Inferior parietal cortex (tissue), 1 donor: ENCODE measurements around the gene METTL3.

Experiments
- DNase-seq: peaks from one replicate; pipeline ENCODE4 v3.0.0-alpha.2; 2016; ENCODE audit errors: extremely low spot score

METTL3 gene

DNA sequence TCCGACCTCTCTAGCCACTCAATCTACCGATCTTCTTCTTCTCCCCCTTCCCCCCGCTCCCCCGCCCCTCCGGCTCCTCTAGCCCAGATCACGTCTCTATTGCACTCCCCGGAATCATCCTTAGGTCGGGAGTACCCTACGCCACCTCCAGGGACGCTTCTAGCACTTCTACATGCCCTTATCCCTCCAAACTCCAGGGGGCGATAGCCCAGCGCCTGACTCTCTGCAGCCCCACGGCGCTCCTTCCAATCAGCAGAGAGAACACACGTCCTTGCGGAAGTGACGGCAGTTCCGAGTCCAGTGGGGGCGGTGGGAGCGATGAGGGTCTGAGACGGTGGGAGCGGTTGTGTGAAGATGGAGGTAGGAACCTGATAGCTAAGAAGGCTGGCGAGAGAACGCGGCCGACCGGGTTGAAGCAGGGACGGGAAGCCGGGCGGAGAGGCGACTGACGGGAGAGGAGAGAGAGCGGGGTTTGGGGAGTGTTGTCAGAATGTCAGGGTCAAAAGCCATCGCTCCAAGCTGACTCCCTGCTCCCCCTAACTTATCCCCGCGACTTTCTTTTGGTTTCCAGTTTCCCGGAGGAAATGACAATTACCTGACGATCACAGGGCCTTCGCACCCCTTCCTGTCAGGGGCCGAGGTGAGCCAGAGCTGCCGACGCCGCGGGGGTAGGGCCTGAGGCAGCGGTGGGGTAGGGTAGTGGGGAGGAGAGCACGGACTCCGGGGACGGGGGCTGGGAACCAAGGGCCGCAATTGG lies 34.0 kb downstream of the METTL3 start, which contains the start of the genes RAB2B and TOX4:
Gene RAB2B (minus strand): TSS at position 35 of the 757 bp plus-strand sequence. CDS start 87 bp downstream, outside the sequence.
Gene TOX4 (plus strand): TSS at position 271 of the 757 bp plus-strand sequence. CDS start 84 bp downstream, at position 355.
- peak; percentile 99 for DNase-seq

- DNase-seq = no peak
Measured at GRCh38 chr14:21476523-21476924, 34.6 kb downstream of the METTL3 start.

- DNase-seq = no peak
Measured at GRCh38 chr14:21475767-21476522, 35.2 kb downstream of the METTL3 start.

GRCh38 chr14:21467616-21468015 lies 43.5 kb downstream of the METTL3 start:
- no peak for DNase-seq

DNA sequence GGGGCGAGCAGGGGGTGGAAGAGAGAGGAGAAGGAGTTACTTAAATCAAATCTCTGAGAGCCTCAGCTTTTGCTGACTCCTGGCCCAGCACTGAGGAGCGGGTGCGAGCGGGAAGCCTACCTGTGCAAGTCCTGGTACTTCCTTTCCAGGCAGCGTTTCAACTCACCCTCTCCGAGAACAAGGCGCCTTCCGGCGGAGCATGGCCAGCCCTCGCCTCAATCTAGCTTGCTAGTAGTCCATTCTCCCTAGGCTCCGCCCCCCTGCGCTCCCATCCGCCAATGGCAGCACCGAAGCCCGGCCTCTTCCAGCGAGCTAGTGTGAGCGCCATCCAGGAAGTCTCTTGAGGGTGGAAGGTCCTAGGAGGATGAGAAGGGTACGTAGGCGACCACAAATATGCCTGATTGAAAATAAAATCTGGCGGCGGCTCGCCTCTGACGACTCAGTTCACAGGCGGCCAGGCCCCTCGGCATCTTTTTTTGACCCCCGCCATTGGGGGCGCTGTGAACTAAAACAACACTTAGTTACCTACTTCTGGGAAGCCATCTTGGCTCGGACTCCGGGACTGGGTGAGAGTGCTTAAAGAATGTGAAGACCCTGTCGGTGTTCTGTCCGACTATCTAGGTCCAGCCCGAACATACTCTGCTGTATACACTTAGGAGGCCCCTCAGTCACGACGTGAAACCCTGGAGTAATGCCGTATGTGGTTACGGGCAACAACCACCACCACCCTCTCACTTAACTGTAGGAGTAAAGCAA lies 55.0 kb downstream of the METTL3 start, which contains the start of gene CHD8:
Gene CHD8 (minus strand): TSS at position 212 of the 756 bp plus-strand sequence. CDS start 24,480 bp downstream, outside the sequence.
- DNase-seq = peak; percentile 99

- no peak for DNase-seq
Measured at GRCh38 chr14:21455592-21455911, 55.6 kb downstream of the METTL3 start.

- DNase-seq = no peak
Measured at GRCh38 chr14:21454843-21455544, 56.1 kb downstream of the METTL3 start.

- no peak for DNase-seq
Measured at GRCh38 chr14:21449899-21450216, 61.3 kb downstream of the METTL3 start.
